Activated CD8-positive, alpha-beta T cell treated with anti-CD3 and anti-CD28 coated beads for 36 hours (primary cell): ENCODE measurements around the gene IGSF5. TPM values are rescaled to one million over a fixed set of nuclear protein-coding genes. Genes with fewer than 3 reads are reported as not detected.

Experiments used
- ATAC-seq: fragments of 200-7000 bp; cut with Tn5 transposase; one replicate; pipeline ENCODE4 v1.10.0; 2021; ENCODE audit warnings: mild to moderate bottlenecking, moderate library complexity
- CTCF ChIA-PET: fragments of 350-600 bp; sonication (Branson Sonifier 250); formaldehyde crosslinking; loops from one replicate; lab custom pipeline; 2021; ENCODE audit warnings: antibody characterized with exemption; lab: Charles Lee
- POLR2A ChIA-PET: fragments of 350-600 bp; sonication (Branson Sonifier 250); formaldehyde crosslinking; loops from one replicate; lab custom pipeline; 2021; ENCODE audit warnings: antibody characterized with exemption; lab: Charles Lee
- DNase-seq: peaks from one replicate; pipeline ENCODE4 v3.0.0-alpha.2; 2020
- H3K27ac Mint-ChIP-seq: one replicate; pipeline ENCODE4 v1.8.0; 2021; ENCODE audit warnings: mild to moderate bottlenecking, mixed read lengths
- H3K27me3 Mint-ChIP-seq: one replicate; pipeline ENCODE4 v1.8.0; 2021; ENCODE audit warnings: mixed read lengths
- H3K36me3 Mint-ChIP-seq: one replicate; pipeline ENCODE4 v1.8.0; 2021; ENCODE audit warnings: low read depth, mixed read lengths
- H3K4me1 Mint-ChIP-seq: one replicate; pipeline ENCODE4 v1.8.0; 2021; ENCODE audit warnings: low read depth, mixed read lengths
- H3K4me3 Mint-ChIP-seq: one replicate; pipeline ENCODE4 v1.8.0; 2021; ENCODE audit warnings: mild to moderate bottlenecking, moderate library complexity, mixed read lengths
- H3K9me3 Mint-ChIP-seq: one replicate; pipeline ENCODE4 v1.8.0; 2021; ENCODE audit warnings: mixed read lengths
- CTCF ChIP-seq: fragments of 200-600 bp; IDR thresholded peaks from one replicate; pipeline ENCODE4 v1.8.0; 2022; ENCODE audit warnings: antibody characterized with exemption, mild to moderate bottlenecking
- intact Hi-C: fragments of 100-400 bp; cut with micrococcal nuclease; formaldehyde crosslinking; loops from one replicate; pipeline ENCODE4 v1.10.0; 2022
- total RNA-seq, 2 experiments: library from RNA; stranded (reverse); gene quantifications; one replicate each; pipeline ENCODE4 v1.2.3, GENCODE V29; 2021

The IGSF5 gene
- total RNA-seq, 2 experiments from 2014 or later, result not detected

- ChIA-PET POLR2A (no interaction called here), CTCF (no interaction called here)
- TF ChIP-seq CTCF, result no peak
- Mint-ChIP-seq H3K36me3 (no peaks in the 10 kb centered on the region), H3K27me3 (no peaks in the 10 kb centered on the region), H3K4me1 (no peaks in the 10 kb centered on the region), H3K4me3 (no peak overlapping the region), H3K27ac (no peak overlapping the region), H3K9me3 (peaks cover 2% of the 10 kb centered on the region)
- intact Hi-C loops, result no loop called here
- no peak for ATAC-seq
- no peak for DNase-seq
These were observed 9.8 kb downstream of the IGSF5 start for GRCh38 chr21:39754811-39755210.

GRCh38 chr21:39756285-39756684 is 11.3 kb downstream of the IGSF5 start:
- no peak for TF ChIP-seq CTCF
- ATAC-seq (no peak), DNase-seq (no peak)
- POLR2A ChIA-PET, result no interaction called here
- no peak overlapping the region for H3K4me3 Mint-ChIP-seq
- no peaks in the 10 kb centered on the region for H3K27me3 Mint-ChIP-seq
- intact Hi-C loops, result no loop called here
- peaks cover 2% of the 10 kb centered on the region for H3K9me3 Mint-ChIP-seq
- H3K27ac Mint-ChIP-seq, result no peak overlapping the region
- no peaks in the 10 kb centered on the region for H3K36me3 Mint-ChIP-seq
- CTCF ChIA-PET, result no interaction called here
- H3K4me1 Mint-ChIP-seq, result no peaks in the 10 kb centered on the region

GRCh38 chr21:39763272-39763970 is 18.4 kb downstream of the IGSF5 start:
- ATAC-seq, result no peak
- ChIA-PET POLR2A (no interaction called here), CTCF (no interaction called here)
- Mint-ChIP-seq H3K36me3 (no peaks in the 10 kb centered on the region), H3K27ac (no peak overlapping the region), H3K4me1 (no peaks in the 10 kb centered on the region), H3K4me3 (no peak overlapping the region), H3K27me3 (no peaks in the 10 kb centered on the region), H3K9me3 (no peaks in the 10 kb centered on the region)
- no peak for TF ChIP-seq CTCF
- DNase-seq, result no peak
- intact Hi-C loops, result no loop called here

GRCh38 chr21:39774227-39774626 is 29.2 kb downstream of the IGSF5 start:
- no peak for TF ChIP-seq CTCF
- CTCF ChIA-PET, result no interaction called here
- intact Hi-C loops, result no loop called here
- H3K27me3 Mint-ChIP-seq, result peaks cover 1% of the 10 kb centered on the region
- no peaks in the 10 kb centered on the region for H3K4me1 Mint-ChIP-seq
- H3K4me3 Mint-ChIP-seq, result no peak overlapping the region
- no peak overlapping the region for H3K27ac Mint-ChIP-seq
- DNase-seq, result no peak
- H3K9me3 Mint-ChIP-seq, result no peaks in the 10 kb centered on the region
- H3K36me3 Mint-ChIP-seq, result no peaks in the 10 kb centered on the region
- POLR2A ChIA-PET, result no interaction called here
- ATAC-seq, result no peak

GRCh38 chr21:39775816-39776215 is 30.8 kb downstream of the IGSF5 start:
- no peak for TF ChIP-seq CTCF
- intact Hi-C loops, result no loop called here
- POLR2A ChIA-PET, result no interaction called here
- Mint-ChIP-seq H3K4me1 (no peaks in the 10 kb centered on the region), H3K27ac (no peak overlapping the region), H3K4me3 (no peak overlapping the region), H3K9me3 (no peaks in the 10 kb centered on the region), H3K27me3 (peaks cover 1% of the 10 kb centered on the region), H3K36me3 (no peaks in the 10 kb centered on the region)
- no peak for ATAC-seq
- CTCF ChIA-PET, result no interaction called here
- DNase-seq, result no peak
